ENCODE measurements around the gene XAGE2.
"Not testable (repeated sequence)": the region's sequence is repeated elsewhere in the genome, so short reads cannot be mapped to it uniquely, and the experiment has no call there.

GRCh38 chrX:52343131-52343530 is 25.7 kb upstream of the XAGE2 start:
- TF ChIP-seq CTCF (conservative IDR thresholded peaks at IDR 0.05); ZFX (IDR thresholded peaks at IDR 0.05): not testable (repeated sequence)

Measured in C4-2B (cell line).